ENCODE results near the gene SETD5. TPM values are rescaled to one million over a fixed set of nuclear protein-coding genes. Genes with fewer than 3 reads are reported as not detected.
A peak's percentile ranks its signal among the peaks of the same experiment; 100 is the strongest.

The SETD5 gene
- polyA plus RNA-seq, 1 donor (not counting 4 experiments of a cell fraction or from before 2014, with no cell fraction given), result 37.8 TPM

- FAIRE-seq (no peak), DNase-seq (ENCODE audit: low read depth, low spot score) (no peak)
- Histone ChIP-seq H3K27me3 (ENCODE audit: control insufficient read depth, extremely low read depth, insufficient read depth, low read length) (no peaks in the 10 kb centered on the region), H2AFZ (ENCODE audit: control insufficient read depth, low read length) (no peak overlapping the region), H3K9ac (ENCODE audit: control insufficient read depth, extremely low read depth, insufficient read depth, low read length) (no peak overlapping the region), H3K4me1 (ENCODE audit: control insufficient read depth, extremely low read depth, insufficient read depth, low read length) (peaks cover 33% of the 10 kb centered on the region), H3K36me3 (ENCODE audit: control insufficient read depth in 2 of 2, extremely low read depth in 1 of 2, insufficient read depth in 2 of 2, low read length in 2 of 2) (peaks cover 27 to 33% of the 10 kb centered on the region in 2 experiments), H3K4me2 (ENCODE audit: control insufficient read depth, extremely low read depth, insufficient read depth, low read depth, low read length) (no peak overlapping the region), H4K20me1 (ENCODE audit: control insufficient read depth, extremely low read depth, insufficient read depth, low read length) (peaks cover 13% of the 10 kb centered on the region), H3K4me3 (ENCODE audit: control insufficient read depth in 2 of 3, extremely low read depth in 1 of 3, insufficient read depth in 2 of 3, low read depth in 1 of 3, low read length in 3 of 3) (no peak overlapping the region), H3K9me1 (ENCODE audit: control insufficient read depth, extremely low read depth, insufficient read depth, low read length) (no peaks in the 10 kb centered on the region), H3K27ac (ENCODE audit: control insufficient read depth, insufficient read depth, low read length) (no peak overlapping the region), H3K9me3 (ENCODE audit: control insufficient read depth, low read depth, low read length) (no peaks in the 10 kb centered on the region), H3K79me2 (ENCODE audit: control insufficient read depth, insufficient read depth, low read length) (peaks cover 71% of the 10 kb centered on the region)
- dilution Hi-C loops (cut with MboI; ENCODE audit: extremely low pct_ligation_motif_present, low sequenced_read_pairs), result no loop called here
- TF ChIP-seq, protein P1, sequence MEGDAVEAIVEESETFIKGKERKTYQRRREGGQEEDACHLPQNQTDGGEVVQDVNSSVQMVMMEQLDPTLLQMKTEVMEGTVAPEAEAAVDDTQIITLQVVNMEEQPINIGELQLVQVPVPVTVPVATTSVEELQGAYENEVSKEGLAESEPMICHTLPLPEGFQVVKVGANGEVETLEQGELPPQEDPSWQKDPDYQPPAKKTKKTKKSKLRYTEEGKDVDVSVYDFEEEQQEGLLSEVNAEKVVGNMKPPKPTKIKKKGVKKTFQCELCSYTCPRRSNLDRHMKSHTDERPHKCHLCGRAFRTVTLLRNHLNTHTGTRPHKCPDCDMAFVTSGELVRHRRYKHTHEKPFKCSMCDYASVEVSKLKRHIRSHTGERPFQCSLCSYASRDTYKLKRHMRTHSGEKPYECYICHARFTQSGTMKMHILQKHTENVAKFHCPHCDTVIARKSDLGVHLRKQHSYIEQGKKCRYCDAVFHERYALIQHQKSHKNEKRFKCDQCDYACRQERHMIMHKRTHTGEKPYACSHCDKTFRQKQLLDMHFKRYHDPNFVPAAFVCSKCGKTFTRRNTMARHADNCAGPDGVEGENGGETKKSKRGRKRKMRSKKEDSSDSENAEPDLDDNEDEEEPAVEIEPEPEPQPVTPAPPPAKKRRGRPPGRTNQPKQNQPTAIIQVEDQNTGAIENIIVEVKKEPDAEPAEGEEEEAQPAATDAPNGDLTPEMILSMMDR (optimal IDR thresholded peaks at IDR 0.05 in 1 of 3, IDR thresholded peaks at IDR 0.05 in 1 of 3, conservative IDR thresholded peaks at IDR 0.05 in 1 of 3; ENCODE audit: extremely low read depth in 1 of 3, insufficient read depth in 2 of 3, low read length in 3 of 3), result no peak
- TF ChIP-seq EZH2 (IDR thresholded peaks at IDR 0.05; ENCODE audit: low read length), result no peak
These were observed 5.4 kb upstream of the SETD5 start for GRCh38 chr3:9392041-9392440.

- H2AFZ ChIP-seq (ENCODE audit: control insufficient read depth, low read length), result peak overlapping the region; percentile 2
- H3K4me3 ChIP-seq (ENCODE audit: control insufficient read depth in 2 of 3, extremely low read depth in 1 of 3, insufficient read depth in 2 of 3, low read depth in 1 of 3, low read length in 3 of 3), result peak overlapping the region; percentile 72 to 97 (median 76)
- H3K27me3 ChIP-seq (ENCODE audit: control insufficient read depth, extremely low read depth, insufficient read depth, low read length), result no peaks in the 10 kb centered on the region
- no peaks in the 10 kb centered on the region for H3K9me3 ChIP-seq (ENCODE audit: control insufficient read depth, low read depth, low read length)
- H3K27ac ChIP-seq (ENCODE audit: control insufficient read depth, insufficient read depth, low read length), result peak overlapping the region; percentile 88
- peaks cover 16 to 22% of the 10 kb centered on the region in 2 experiments for H3K36me3 ChIP-seq (ENCODE audit: control insufficient read depth in 2 of 2, extremely low read depth in 1 of 2, insufficient read depth in 2 of 2, low read length in 2 of 2)
- peaks cover 23% of the 10 kb centered on the region for H3K4me1 ChIP-seq (ENCODE audit: control insufficient read depth, extremely low read depth, insufficient read depth, low read length)
- DNase-seq (ENCODE audit: low read depth, low spot score) (no peak), FAIRE-seq (no peak)
- H3K9me1 ChIP-seq (ENCODE audit: control insufficient read depth, extremely low read depth, insufficient read depth, low read length), result no peaks in the 10 kb centered on the region
- dilution Hi-C loops (cut with MboI; ENCODE audit: extremely low pct_ligation_motif_present, low sequenced_read_pairs), result no loop called here
- peaks cover 84% of the 10 kb centered on the region for H3K79me2 ChIP-seq (ENCODE audit: control insufficient read depth, insufficient read depth, low read length)
- H3K9ac ChIP-seq (ENCODE audit: control insufficient read depth, extremely low read depth, insufficient read depth, low read length), result peak overlapping the region; percentile 84
- H3K4me2 ChIP-seq (ENCODE audit: control insufficient read depth, extremely low read depth, insufficient read depth, low read depth, low read length), result peak overlapping the region; percentile 84
- H4K20me1 ChIP-seq (ENCODE audit: control insufficient read depth, extremely low read depth, insufficient read depth, low read length), result peaks cover 20% of the 10 kb centered on the region
- TF ChIP-seq, protein P1 (optimal IDR thresholded peaks at IDR 0.05 in 1 of 3, IDR thresholded peaks at IDR 0.05 in 1 of 3, conservative IDR thresholded peaks at IDR 0.05 in 1 of 3; ENCODE audit: extremely low read depth in 1 of 3, insufficient read depth in 2 of 3, low read length in 3 of 3), result no peak
These were observed 1.7 kb upstream of the SETD5 start for GRCh38 chr3:9395570-9396300.
